Spleen (tissue), 7 donors: ENCODE data around the gene ESYT1.
A peak's percentile ranks its signal among the peaks of the same experiment; 100 is the strongest.

Experiments used
- CTCF ChIP-seq, 11 experiments: fragments of 200-600 bp in 7 of 11; fragments of 450-650 bp in 4 of 11; sonication (generic) in 4 of 11; IDR thresholded peaks in 8 of 11; conservative IDR thresholded peaks in 3 of 11; 1 replicate in 7 of 11; 2 replicates in 4 of 11; pipeline versions ENCODE4 v1.4.0 to v1.8.0; 2016 to 2021; ENCODE audit warnings: antibody characterized with exemption in 11 of 11, inconsistent platforms in 4 of 11, mild to moderate bottlenecking in 1 of 11
- POLR2A ChIP-seq, 3 donors: fragments of 450-650 bp; IDR thresholded peaks; one replicate each; pipeline ENCODE4 v1.5.1; 2017; ENCODE audit warnings: antibody characterized with exemption in 3 of 3, mild to moderate bottlenecking in 1 of 3
- POLR2AphosphoS5 ChIP-seq, 3 donors: sonication (generic); formaldehyde crosslinking; IDR thresholded peaks; one replicate each; pipeline ENCODE4 v1.5.1; 2017; ENCODE audit warnings: antibody characterized with exemption in 3 of 3
- donor health status: DM: no; HTN: no; CAD: no; lungs with moderate emphysema.
- donor health status: DM: no; HTN: no; CAD: no.
- donor health status: DM: no; HTN: no; CAD: no.

DNA sequence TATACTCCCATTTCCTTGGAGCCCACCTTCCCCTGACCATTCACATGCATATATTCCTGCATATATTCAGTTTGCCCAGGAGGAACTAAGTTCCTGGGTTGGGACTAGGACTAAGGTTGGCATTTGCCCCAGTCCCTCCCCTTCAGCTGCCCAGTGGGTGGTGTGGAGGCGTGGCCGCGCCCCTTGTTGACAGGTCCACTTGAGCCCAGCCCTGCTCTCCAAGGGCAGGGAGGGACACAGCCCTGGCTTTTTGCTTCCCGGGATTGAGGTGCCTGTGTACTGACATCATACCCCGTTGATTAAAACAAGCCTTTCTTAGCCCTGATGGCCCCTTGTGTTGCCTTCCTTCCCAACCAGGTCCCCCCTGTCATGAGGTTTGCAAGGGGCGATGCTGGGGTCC, 40.8 kb upstream of the ESYT1 start:
- TF ChIP-seq CTCF (IDR thresholded peaks at IDR 0.05 in 8 of 11, conservative IDR thresholded peaks at IDR 0.05 in 3 of 11) = no peak
- no peak for TF ChIP-seq POLR2A (IDR thresholded peaks at IDR 0.05)
- TF ChIP-seq POLR2AphosphoS5 (IDR thresholded peaks at IDR 0.05) = peak in 1 of 3 donors; percentile 17
